SK-N-SH (cell line): ENCODE results near the gene MAG.

Source experiments
- ELF1 ChIP-seq: IDR thresholded peaks from 2 replicates; pipeline ENCODE4 v1.4.0; 2012
- EP300 ChIP-seq, 2 experiments: IDR thresholded peaks; 2 replicates each; pipeline versions ENCODE4 v1.4.0 to v1.6.1; 2012; ENCODE audit warnings: borderline replicate concordance in 1 of 2, low read depth in 1 of 2, low read length in 1 of 2
- EZH2phosphoT487 ChIP-seq: fragments of 200-600 bp; sonication (generic); IDR thresholded peaks from 2 replicates; pipeline ENCODE4 v1.6.1; 2017; ENCODE audit warnings: low read depth, mixed run types, mild to moderate bottlenecking, antibody characterized with exemption, moderate library complexity, borderline replicate concordance
- YY1 ChIP-seq: IDR thresholded peaks from 2 replicates; pipeline ENCODE4 v1.4.0; 2012; ENCODE audit warnings: low read depth, mild to moderate bottlenecking
- TF ChIP-seq, protein P1 (sequence below): fragments of 200-600 bp; sonication (generic); IDR thresholded peaks from 2 replicates; pipeline ENCODE4 v1.6.1; 2017; ENCODE audit warnings: antibody characterized with exemption, mild to moderate bottlenecking, moderate library complexity

DNA sequence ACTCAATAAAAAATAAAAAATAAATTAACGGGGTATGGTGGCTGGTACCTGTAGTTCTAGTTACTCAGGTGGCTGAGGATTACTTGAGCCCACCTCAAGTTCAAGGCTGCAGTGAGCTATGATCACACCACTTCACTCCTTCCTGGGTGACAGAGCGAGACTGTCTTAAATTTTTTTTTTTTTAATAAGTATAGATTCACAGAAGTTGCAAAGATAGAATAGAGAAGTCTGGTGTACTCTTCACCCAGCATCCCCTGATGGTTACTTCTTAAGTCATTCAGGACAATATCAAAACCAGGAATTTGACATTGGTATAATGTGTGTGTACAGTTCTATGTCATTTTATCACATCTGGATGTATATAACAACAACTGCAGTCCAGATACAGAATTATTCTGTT, 29.3 kb downstream of the MAG start:
- TF ChIP-seq EZH2phosphoT487, result no peak
- TF ChIP-seq EP300 (IDR thresholded peaks at IDR 0.05; ENCODE audit: borderline replicate concordance in 1 of 2, low read depth in 1 of 2, low read length in 1 of 2), result no peak
- TF ChIP-seq, protein P1, sequence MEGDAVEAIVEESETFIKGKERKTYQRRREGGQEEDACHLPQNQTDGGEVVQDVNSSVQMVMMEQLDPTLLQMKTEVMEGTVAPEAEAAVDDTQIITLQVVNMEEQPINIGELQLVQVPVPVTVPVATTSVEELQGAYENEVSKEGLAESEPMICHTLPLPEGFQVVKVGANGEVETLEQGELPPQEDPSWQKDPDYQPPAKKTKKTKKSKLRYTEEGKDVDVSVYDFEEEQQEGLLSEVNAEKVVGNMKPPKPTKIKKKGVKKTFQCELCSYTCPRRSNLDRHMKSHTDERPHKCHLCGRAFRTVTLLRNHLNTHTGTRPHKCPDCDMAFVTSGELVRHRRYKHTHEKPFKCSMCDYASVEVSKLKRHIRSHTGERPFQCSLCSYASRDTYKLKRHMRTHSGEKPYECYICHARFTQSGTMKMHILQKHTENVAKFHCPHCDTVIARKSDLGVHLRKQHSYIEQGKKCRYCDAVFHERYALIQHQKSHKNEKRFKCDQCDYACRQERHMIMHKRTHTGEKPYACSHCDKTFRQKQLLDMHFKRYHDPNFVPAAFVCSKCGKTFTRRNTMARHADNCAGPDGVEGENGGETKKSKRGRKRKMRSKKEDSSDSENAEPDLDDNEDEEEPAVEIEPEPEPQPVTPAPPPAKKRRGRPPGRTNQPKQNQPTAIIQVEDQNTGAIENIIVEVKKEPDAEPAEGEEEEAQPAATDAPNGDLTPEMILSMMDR, result no peak
- TF ChIP-seq YY1, result no peak
- TF ChIP-seq ELF1, result no peak
